Measurements from ENCODE around the gene PFDN2. TPM values are rescaled to one million over a fixed set of nuclear protein-coding genes. Genes with fewer than 3 reads are reported as not detected.
A peak's percentile ranks its signal among the peaks of the same experiment; 100 is the strongest.

Gene PFDN2
- total and polyA plus RNA-seq, 2 experiments from 2014 or later = 35.9 to 121 TPM

- Histone ChIP-seq H2AFZ (no peak overlapping the region), H3K4me3 (no peak overlapping the region), H3K9me2 (ENCODE audit: insufficient read depth) (no peaks in the 10 kb centered on the region), H3K27me3 (replicated peaks; ENCODE audit: insufficient read depth) (no peaks in the 10 kb centered on the region), H3K4me2 (ENCODE audit: unreplicated experiment) (no peak overlapping the region), H3F3A (ENCODE audit: insufficient read depth) (peaks cover 25% of the 10 kb centered on the region), H3K79me2 (ENCODE audit: insufficient read depth) (peaks cover 45% of the 10 kb centered on the region), H3K27ac (no peak overlapping the region), H4K20me1 (ENCODE audit: insufficient read depth) (no peaks in the 10 kb centered on the region), H3K36me3 (ENCODE audit: low read depth) (no peaks in the 10 kb centered on the region), H3K9me3 (ENCODE audit: low read depth) (no peaks in the 10 kb centered on the region), H3K9ac (no peak overlapping the region), H3K4me1 (ENCODE audit: insufficient read depth) (peaks cover 11% of the 10 kb centered on the region; the same call in 1 of the 2 replicates)
- TF ChIP-seq EZH2 (IDR thresholded peaks at IDR 0.05; ENCODE audit: insufficient read depth, poor library complexity, severe bottlenecking) (no peak), EZH2phosphoT487 (IDR thresholded peaks at IDR 0.05; ENCODE audit: insufficient read depth, low read depth) (no peak)
- no peak for DNase-seq
- in situ Hi-C loops (cut with MboI) = no loop called here
- 92 to 95% methylated on average over 3 of the region's 3 CpGs for WGBS, 2 experiments (ENCODE audit: low coverage in 1 of 2, low lambda C conversion rate in 2 of 2, missing lambda C conversion rate in 2 of 2)
These were observed 20.0 kb upstream of the PFDN2 start for GRCh38 chr1:161137881-161138280.

- no peak for TF ChIP-seq EZH2phosphoT487 (IDR thresholded peaks at IDR 0.05; ENCODE audit: insufficient read depth, low read depth)
- TF ChIP-seq EZH2 (IDR thresholded peaks at IDR 0.05; ENCODE audit: insufficient read depth, poor library complexity, severe bottlenecking) = no peak
- Histone ChIP-seq H3K36me3 (ENCODE audit: low read depth) (peaks cover 13% of the 10 kb centered on the region), H3K27ac (peak overlapping the region; percentile 88), H3K4me1 (ENCODE audit: insufficient read depth) (peaks cover 21% of the 10 kb centered on the region), H4K20me1 (ENCODE audit: insufficient read depth) (no peaks in the 10 kb centered on the region), H3F3A (ENCODE audit: insufficient read depth) (peaks cover 21% of the 10 kb centered on the region), H3K27me3 (replicated peaks; ENCODE audit: insufficient read depth) (no peaks in the 10 kb centered on the region), H2AFZ (peak overlapping the region; percentile 93), H3K4me3 (peak overlapping the region; percentile 98), H3K4me2 (ENCODE audit: unreplicated experiment) (peak overlapping the region; percentile 86), H3K9ac (peak overlapping the region; percentile 91), H3K9me2 (ENCODE audit: insufficient read depth) (no peaks in the 10 kb centered on the region), H3K79me2 (ENCODE audit: insufficient read depth) (peaks cover 86% of the 10 kb centered on the region), H3K9me3 (ENCODE audit: low read depth) (no peaks in the 10 kb centered on the region)
- in situ Hi-C loops (cut with MboI) = no loop called here
- WGBS, 2 experiments (ENCODE audit: low coverage in 1 of 2, low lambda C conversion rate in 2 of 2, missing lambda C conversion rate in 2 of 2) = 5 to 7% methylated on average over 11 of the region's 11 CpGs
- peak; percentile 37 for DNase-seq
These were observed 15.4 kb upstream of the PFDN2 start for GRCh38 chr1:161133220-161133740.

GRCh38 chr1:161132410-161133219 lies 14.8 kb upstream of the PFDN2 start, which contains the start of gene DEDD:
Gene DEDD, minus strand, starts transcription at chr1:161132667. Its CDS starts 8,205 bp downstream, at chr1:161124462.
- H3K4me3 ChIP-seq = peak within 1 kb of the TSS; percentile 98
- H3K4me2 ChIP-seq (ENCODE audit: unreplicated experiment) = peak within 1 kb of the TSS; percentile 86
- H3K9me2 ChIP-seq (ENCODE audit: insufficient read depth) = no peaks in the 10 kb centered on the region
- no peaks in the 10 kb centered on the region for H3K27me3 ChIP-seq (replicated peaks; ENCODE audit: insufficient read depth)
- no peaks in the 10 kb centered on the region for H3K9me3 ChIP-seq (ENCODE audit: low read depth)
- H3K79me2 ChIP-seq (ENCODE audit: insufficient read depth) = peaks cover 92% of the 10 kb centered on the region
- peak within 1 kb of the TSS; percentile 93 for H2AFZ ChIP-seq
- H3F3A ChIP-seq (ENCODE audit: insufficient read depth) = peaks cover 15% of the 10 kb centered on the region
- H3K36me3 ChIP-seq (ENCODE audit: low read depth) = peaks cover 18% of the 10 kb centered on the region
- H3K9ac ChIP-seq = peak within 1 kb of the TSS; percentile 91
- peak; percentile 97 for DNase-seq
- TF ChIP-seq EZH2phosphoT487 (IDR thresholded peaks at IDR 0.05; ENCODE audit: insufficient read depth, low read depth) = no peak
- no peak for TF ChIP-seq EZH2 (IDR thresholded peaks at IDR 0.05; ENCODE audit: insufficient read depth, poor library complexity, severe bottlenecking)
- no peaks in the 10 kb centered on the region for H4K20me1 ChIP-seq (ENCODE audit: insufficient read depth)
- H3K27ac ChIP-seq = peak within 1 kb of the TSS; percentile 88
- WGBS, 2 experiments (ENCODE audit: low coverage in 1 of 2, low lambda C conversion rate in 2 of 2, missing lambda C conversion rate in 2 of 2) = 0 to 2% methylated on average over 30 to 68 of the region's 68 CpGs
- H3K4me1 ChIP-seq (ENCODE audit: insufficient read depth) = peaks cover 21% of the 10 kb centered on the region
- in situ Hi-C loops (cut with MboI) = no loop called here

GRCh38 chr1:161131523-161132409 lies 13.9 kb upstream of the PFDN2 start:
- TF ChIP-seq EZH2phosphoT487 (IDR thresholded peaks at IDR 0.05; ENCODE audit: insufficient read depth, low read depth) (no peak), EZH2 (IDR thresholded peaks at IDR 0.05; ENCODE audit: insufficient read depth, poor library complexity, severe bottlenecking) (no peak)
- peak overlapping the region; percentile 88 for H3K27ac ChIP-seq
- H3K79me2 ChIP-seq (ENCODE audit: insufficient read depth) = peaks cover 92% of the 10 kb centered on the region
- WGBS, 2 experiments (ENCODE audit: low coverage in 1 of 2, low lambda C conversion rate in 2 of 2, missing lambda C conversion rate in 2 of 2) = 1% methylated on average over 7 to 22 of the region's 22 CpGs
- H3K36me3 ChIP-seq (ENCODE audit: low read depth) = peaks cover 26% of the 10 kb centered on the region
- peak overlapping the region; percentile 86 for H3K4me2 ChIP-seq (ENCODE audit: unreplicated experiment)
- DNase-seq = peak; percentile 59
- H2AFZ ChIP-seq = peak overlapping the region; percentile 93
- no peaks in the 10 kb centered on the region for H3K27me3 ChIP-seq (replicated peaks; ENCODE audit: insufficient read depth)
- H3K9me3 ChIP-seq (ENCODE audit: low read depth) = no peaks in the 10 kb centered on the region
- no peaks in the 10 kb centered on the region for H4K20me1 ChIP-seq (ENCODE audit: insufficient read depth)
- in situ Hi-C loops (cut with MboI) = no loop called here
- H3K9ac ChIP-seq = peak overlapping the region; percentile 91
- H3F3A ChIP-seq (ENCODE audit: insufficient read depth) = peaks cover 11% of the 10 kb centered on the region
- peak overlapping the region; percentile 98 for H3K4me3 ChIP-seq
- peaks cover 21% of the 10 kb centered on the region for H3K4me1 ChIP-seq (ENCODE audit: insufficient read depth)
- H3K9me2 ChIP-seq (ENCODE audit: insufficient read depth) = no peaks in the 10 kb centered on the region
